NCI-H2196 (cell line): Measurements from ENCODE around the gene SLC25A33.
"Not testable (repeated sequence)": the region's sequence is repeated elsewhere in the genome, so short reads cannot be mapped to it uniquely, and the experiment has no call there.

Source experiments
- DNase-seq: peaks from one replicate; lab custom pipeline; 2025; ENCODE audit not compliant: unreplicated experiment; lab: John Stamatoyannopoulos, UW

Gene SLC25A33, protein sequence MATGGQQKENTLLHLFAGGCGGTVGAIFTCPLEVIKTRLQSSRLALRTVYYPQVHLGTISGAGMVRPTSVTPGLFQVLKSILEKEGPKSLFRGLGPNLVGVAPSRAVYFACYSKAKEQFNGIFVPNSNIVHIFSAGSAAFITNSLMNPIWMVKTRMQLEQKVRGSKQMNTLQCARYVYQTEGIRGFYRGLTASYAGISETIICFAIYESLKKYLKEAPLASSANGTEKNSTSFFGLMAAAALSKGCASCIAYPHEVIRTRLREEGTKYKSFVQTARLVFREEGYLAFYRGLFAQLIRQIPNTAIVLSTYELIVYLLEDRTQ

DNA sequence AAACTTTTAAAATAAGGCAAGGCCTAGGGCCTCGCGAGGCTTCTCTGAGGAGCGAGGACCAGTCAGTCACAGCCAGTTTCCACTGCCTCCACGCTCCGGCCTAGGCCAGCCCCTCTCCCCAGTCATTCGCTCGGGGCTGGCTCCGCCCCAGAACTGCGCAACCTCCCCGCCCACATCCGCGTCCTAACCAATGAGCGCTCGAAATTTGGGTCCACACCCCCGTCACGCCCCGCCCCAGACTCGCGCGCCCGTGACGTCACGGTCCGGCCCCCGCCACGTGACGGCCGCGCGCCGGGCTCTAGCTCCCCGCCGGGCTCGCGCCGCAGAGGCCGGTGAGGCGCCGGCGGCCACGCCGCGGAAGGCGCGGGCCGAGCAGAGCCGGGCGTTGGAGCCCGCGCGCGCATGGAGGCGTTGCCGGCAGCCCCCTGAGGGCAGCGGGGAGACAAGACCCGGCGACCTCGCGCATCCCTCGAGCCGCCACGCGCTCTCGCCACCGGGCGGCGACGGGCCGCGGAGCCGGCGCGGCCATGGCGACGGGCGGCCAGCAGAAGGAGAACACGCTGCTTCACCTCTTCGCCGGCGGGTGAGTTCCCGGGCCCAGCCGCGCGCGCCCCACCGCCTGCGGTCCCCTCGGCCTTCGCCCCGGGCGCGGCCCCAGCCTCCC lies at the start of gene SLC25A33:
SLC25A33 (plus strand) TSS at position 301 of the 664 bp plus-strand sequence; CDS start at position 528, 227 bp downstream.
- DNase-seq: peak; percentile 98

DNA sequence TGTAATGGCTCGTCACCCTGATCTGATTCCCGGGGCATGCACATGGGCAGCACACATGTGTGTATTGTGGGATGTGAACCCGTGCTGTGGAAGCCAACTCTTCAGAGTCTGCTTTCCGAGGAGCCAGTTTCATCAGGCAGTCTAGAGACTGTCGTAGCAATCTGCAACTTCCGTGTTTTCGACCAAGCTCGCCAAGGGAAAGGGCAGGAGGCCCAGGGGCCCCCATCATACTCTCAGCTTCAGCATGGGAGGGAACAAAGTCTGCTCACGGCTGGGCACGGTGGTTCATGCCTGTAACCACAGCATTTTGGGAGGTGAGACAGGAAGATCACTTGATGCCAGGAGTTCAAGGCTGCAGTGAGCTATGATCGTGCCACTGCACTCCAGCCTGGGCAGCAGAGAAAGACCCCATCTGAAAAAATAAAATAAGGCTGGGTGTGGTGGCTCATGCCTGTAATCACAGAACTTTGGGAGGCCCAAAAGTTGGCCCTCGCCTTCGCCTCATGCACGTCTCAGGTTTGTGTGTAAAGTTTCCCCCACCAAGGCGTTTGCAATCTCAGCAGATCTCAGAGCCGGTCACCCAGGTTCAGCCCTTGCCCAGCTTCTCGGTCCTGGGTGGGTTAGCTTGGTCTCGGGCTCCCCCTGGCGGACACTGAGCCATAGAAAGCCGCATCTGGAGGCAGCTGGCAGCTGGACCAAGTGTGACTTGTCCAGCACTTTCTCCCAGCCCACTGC lies 48.5 kb upstream of the SLC25A33 start:
- DNase-seq: peak; percentile 86

DNA sequence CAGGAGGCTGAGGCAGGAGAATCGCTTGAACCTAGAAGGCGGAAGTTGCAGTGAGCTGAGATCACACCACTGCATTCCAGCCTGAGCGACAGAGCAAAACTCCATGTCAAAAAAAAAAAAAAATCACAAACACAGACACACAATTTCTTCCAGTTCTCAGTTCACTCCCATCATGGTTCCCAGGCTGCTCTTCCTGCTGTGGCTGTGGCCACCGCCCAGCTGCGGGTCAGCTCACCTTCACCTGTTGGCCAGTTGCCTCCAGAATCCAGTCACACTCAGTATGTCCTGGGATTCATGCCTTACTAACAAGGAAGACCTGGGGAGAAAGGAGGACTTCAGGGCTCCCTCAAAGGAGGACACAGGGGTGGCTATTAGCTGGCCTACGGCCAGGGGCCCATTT lies 45.9 kb upstream of the SLC25A33 start:
- no peak for DNase-seq

DNA sequence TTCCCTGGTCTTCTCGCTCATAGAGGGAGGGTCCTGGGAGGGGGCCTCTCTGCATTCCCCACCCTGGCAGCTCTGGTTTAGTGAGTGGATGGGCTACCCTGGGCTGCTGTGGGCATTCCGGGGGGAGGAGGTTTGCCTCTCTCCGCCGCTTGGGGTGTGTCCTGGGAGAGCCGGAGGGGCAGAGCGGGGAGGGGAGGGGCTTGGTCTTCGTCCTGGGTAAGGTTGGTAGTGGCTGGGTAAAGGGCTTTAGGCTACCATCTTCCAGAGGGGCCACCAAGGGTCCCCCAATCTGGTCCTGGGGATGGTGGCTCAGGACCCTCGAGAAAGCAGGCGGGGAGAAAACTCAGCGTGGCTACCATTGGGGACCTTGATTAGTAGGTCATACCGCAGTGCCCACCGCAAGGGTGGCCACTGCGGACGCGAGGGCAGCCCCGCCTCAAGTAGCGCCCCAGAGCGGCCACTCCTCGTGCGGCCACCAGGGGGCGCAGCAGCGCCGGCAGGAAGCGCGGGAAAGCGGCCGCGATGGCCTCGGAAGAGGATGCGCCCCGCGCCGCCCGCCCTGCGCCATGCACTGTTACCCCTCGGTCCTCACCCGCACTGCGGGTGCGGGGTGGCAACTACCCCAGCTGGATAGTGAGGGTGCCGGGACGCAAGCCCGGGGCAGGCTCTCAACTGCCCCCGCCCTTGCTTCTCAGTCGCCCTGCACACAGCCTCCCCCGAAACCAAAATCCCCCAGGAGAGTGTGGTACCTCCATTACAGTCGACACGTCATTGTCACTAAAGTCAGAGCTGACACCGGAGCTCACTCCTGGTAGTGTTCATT lies 44.1 kb upstream of the SLC25A33 start:
- peak; percentile 79 for DNase-seq

DNA sequence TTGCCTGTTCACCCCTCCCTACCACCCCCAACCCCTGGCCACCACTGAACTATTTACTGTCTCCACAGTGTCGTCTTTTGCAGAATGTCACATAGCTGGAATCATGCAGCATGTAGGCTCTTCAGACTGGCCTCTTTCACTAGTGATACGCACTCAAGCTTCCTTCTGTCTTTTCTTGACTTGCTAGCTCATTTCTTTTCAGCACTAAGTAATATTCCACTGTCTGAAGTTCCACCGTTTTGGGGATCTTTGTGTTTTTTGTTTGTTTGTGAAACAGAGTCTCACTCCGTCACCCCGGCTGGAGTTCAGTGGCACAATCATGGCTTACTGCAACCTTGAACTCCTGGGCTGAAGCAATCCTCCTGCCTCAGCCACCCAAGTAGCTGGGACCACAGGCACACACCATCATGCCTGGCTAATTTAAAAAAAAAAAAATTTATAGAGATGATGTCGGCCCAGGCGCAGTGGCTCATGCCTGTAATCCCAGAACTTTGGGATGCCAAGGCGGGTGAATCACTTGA lies 43.4 kb upstream of the SLC25A33 start:
- DNase-seq: no peak

DNA sequence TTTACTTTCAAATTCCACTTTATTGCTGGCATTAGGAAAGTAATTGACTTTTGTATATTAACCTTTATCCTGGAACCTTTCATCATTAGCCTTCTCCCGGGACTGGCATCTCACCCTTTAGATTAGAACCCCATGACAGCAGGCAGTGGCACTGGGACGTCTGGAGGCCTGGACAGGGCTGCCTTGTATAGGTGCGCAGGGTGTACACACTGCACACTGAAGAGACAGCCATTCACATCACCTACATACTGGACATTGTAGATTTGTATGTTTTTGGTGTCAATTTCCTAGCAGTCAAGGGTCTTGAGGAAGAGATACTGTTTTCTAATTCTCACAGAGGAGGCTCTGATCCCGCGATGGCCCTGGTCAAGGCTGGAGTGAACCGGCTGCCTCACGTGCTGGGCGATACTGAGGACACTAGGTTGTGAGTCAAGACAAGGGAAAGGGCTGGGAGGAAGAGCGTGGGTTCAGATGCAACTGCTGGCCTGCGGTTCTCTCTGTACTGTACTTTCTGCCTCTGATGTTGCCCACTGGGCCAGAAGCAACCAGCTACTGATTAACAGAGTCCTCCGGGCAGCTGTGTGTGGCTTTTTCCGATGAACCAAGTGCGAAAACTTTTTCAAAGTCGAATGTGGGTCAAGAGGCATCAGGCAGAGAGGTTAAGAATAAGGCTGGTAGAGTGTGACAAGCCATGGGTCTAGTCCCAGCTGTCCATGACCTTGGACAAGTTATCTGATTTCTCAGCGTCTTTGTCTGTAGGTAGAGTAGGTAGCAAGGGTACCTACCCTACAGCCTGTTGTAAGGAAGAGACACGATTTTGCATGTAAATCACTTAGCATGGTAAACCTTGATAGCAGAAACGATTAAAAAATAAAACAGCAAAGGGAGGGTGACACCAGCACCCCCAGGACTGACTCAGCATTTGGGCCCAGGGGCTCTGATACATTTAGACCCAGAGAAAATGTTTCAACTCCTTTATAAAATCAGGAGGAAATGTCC lies 38.2 kb upstream of the SLC25A33 start:
- DNase-seq: no peak

DNA sequence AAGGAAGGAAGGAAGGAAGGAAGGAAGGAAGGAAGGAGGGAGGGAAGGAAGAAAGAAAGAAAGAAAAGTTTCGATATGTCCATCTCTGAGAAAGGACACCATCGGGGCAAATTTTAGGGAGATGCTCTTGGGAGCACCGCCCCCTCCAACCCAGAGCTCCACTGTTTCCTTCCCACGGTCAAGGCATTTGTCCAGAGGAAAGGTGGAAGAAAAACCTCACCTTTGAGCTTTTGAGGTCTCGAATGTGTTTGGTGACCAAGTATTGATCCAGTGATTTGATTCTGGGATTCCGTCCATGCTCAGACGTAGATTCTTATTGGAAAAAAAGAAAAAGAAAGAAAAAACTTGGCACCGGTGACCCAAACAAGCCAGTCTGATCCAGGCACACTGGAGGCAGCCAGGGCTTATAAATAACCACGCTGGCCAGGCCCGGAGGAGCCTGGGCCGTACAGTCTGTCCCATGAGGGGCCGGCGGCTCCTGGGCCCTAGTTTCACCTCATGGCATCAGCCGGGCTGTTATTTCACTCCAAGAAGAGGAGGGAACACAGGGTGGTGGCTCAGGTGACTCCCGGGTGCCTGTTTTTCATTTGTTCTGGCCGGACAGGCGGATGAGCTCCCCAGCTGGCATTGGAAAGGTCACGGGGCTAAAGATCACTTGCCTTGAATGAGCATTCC lies 36.1 kb upstream of the SLC25A33 start:
- DNase-seq: no peak

DNA sequence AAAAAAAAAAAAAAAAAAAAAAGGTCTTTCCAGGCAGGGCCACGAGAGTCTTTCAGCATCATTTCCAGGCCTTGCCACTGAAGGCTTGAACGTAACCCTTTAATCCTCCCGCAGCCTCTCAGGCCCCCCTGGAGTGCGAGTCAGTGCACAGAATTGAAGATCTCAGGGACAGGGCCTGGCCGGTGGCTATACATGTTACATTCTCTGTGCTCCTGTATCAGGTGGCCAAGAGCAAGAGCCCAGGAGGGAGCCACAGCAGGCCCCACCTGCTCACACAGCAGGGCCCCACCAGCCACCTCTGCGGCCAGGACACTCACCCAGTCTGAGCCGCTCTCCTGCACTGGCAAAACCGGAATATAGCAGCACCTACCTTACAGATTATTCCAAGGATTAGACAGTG lies 34.1 kb upstream of the SLC25A33 start:
- no peak for DNase-seq

DNA sequence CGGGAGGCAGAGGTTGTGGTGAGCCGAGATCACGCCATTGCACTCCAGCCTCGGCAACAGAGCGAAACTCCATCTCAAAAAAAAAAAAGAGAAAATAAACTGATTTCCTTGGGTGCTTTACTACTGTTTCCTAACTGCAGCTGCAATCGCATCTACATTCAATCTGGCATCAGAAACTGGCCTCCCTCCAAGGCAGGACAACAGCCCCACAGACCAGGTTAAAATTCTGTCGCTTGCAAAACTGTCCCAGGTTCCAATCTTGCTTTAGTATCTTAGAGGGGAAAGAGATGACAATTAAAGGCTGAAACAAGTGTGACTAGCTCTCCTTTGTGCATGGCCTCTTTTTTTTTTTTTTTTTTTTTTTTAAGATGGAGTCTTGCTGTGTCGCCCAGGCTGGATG lies 32.4 kb upstream of the SLC25A33 start:
- no peak for DNase-seq

DNA sequence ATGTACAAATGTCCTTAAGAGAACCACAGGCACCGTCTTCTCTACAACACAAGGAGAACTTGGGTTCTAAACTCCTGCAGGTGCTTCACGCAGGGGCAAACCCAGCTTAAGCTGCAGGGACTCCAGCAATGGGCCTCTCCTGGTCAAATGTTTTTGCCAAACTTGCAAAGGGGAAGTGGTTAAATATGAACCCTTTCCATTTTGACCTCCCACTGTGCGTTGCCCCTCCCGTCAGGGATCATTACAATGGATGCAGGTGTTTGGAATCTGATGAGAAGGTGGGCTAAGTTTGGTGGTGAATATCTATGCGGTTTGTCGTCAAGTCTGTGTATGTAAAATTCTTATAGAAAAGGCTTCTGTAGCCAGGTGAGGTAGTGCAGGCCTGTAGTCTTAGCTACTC lies 29.1 kb upstream of the SLC25A33 start:
- no peak for DNase-seq

DNA sequence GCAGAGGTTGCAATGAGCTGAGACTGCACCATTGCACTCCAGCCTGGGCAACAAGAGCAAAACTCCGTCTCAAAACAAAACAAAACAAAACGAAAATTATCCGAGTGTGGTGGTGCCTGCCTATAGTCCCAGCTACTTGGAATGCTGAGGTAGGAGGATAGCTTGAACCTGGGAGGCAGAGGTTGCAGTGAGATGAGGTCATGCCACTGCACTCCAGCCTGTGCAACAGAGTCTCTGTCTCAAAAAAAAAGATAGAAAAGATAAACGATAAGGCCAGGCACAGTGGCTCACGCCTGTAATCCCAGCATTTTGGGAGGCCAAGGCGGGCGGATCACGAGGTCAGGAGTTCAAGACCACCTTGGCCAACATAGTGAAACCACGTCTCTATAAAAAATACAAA lies 23.7 kb upstream of the SLC25A33 start:
- not testable (repeated sequence) for DNase-seq

DNA sequence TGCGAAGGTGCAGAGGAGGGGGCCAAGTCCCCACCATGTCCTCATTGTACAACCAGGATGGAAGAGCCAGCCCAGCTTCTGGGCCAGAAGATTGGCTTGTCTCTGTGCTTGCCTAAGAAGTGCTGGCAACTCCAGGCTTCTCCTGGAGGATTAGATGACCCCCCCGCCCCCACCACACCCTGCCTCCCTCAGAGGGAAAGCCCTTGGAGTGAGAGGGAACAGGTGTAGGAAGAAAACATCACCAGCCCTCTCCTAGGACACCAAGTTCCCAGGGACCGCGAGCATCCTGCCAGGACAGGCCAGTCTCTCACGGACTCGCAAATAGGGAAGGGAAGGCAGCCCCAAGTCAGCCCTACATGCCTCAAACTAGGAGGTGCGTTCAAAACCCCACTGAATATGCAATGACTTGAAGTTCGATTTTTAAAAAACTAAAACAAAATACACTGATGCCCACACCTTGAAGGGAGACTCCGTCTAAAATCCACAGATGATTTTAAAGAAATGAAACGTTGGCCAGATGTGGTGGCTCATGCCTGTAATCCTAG lies 20.7 kb upstream of the SLC25A33 start:
- DNase-seq: no peak

DNA sequence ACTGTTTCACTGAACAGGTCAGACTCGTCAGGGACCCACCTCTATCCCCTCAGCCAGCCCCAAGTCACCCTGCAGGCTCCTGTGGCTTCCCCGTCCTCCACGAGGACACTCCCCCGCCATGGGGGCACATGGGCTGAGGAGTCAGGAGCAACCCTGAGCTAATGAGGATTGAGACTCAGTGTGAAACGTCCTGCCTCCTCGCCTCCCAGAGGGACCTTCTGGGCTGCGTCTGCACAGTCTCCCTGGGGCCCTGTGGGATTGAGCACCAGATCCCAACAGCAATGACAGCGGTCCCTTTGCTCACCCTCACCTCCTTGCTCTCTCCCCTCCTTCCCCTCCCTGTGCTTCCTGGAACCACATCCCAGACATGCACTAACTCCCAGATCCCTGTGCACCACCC lies 18.9 kb upstream of the SLC25A33 start:
- no peak for DNase-seq

DNA sequence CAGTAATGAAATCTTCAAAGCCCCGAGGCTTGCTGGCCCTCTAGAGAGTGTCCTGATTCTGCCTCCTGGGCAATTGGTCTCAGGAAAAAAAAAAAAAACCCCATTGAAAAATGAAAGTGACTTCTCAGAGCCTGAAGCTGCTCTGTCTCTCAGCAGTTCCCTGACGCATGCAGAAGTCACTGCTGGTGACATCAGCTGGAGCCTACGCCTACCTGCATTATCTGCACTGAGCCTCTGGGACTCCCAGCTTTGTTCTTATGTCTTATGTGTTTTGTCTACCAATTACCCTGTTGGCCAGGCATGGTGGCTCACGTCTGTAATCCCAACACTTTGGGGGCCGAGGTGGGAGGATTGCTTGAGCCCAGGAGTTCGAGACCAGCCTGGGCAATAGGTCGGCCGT lies 10.1 kb upstream of the SLC25A33 start:
- DNase-seq: no peak

DNA sequence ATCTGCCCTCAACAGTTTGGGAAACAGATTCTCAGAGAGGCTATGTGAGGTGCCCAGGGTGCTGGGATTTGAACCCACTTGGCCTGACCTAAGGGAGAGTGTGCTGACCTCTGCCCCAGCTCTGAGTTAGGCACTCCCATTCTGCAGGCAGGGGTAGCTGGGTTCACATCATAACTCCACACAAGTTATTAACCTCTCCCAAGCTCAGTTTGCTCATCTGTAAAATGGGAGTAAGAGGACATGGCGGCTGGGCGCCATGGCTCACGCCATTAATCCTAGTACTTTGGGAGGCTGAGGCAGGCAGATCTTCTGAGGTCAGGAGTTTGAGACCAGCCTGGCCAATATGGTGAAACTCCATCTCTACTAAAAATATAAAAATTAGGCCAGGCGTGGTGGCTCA lies 8.9 kb upstream of the SLC25A33 start:
- no peak for DNase-seq

DNA sequence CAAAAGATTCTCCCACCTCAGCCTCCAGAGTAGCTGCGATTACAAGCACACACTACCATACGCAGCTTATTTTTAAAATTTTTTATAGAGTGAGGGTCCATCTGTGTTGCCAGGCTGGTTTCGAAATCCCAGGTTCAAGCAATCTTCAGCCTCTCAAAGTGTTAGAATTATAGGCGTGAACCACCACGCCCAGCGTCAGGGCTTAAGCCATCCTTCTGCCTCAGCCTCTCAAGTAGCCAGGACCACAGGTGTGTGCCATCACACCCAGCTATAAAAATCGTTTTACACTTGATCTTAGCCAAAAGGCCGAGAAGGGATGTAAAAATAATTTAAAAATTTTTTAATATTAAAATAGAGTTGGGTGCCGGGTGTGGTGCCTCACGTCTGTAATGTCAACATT lies 4.3 kb upstream of the SLC25A33 start:
- DNase-seq: no peak

DNA sequence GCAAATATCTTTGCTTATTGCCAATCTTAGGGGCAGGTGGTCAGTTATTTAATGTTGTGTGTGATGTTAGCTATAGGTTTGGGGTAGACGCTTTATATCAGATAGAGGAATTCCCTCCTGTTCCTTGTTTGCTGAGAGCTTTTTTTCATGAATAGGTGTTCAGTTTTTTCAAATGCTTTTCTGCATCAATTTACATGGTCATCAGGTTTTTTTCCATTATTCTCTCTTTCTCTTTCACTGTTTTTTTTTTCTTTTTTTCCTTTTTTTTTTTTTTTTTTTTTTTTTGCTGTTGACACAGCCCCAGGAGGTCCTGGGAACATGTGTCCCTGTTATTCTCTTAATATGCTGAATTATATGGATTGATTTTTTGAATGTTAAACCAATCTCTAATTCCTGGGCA lies 3.0 kb upstream of the SLC25A33 start:
- DNase-seq: no peak

DNA sequence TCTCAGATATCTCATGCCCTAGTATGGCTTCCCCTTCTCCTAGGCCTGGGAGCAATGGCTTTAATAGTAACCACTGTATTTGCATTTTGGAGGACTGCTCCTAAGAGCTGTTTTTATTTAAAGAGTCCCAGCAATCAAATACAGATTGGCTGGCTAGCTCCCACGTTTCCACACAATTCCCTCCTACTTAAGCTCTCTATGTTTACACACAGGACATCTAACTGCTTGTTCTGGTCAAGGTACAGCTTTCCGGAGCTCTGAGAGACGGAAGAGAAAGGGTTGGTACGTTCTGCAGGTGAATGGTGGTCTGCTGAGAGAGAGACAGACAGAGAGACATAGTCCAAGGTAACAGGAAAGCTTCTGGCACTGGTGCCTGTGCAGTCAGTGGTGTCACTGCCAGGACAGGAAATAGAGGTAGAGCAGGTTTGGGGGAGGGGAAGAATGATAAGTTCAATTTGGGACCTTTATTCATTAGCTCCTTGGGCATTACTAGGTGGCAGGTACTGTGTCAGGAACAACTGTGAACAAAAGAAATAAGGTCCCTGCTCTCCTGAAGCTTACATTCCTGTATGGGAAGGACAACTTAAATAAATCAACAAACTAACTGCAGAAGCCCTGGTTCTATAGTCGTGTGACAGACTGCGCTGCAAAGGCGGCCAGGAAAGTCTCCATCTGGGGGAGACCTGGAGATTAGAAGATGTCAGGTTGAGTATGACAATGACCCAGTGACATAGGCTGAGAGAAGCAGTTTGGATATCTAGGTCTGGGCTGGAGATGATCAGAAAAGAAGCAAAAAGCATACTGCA lies 1.2 kb upstream of the SLC25A33 start:
- DNase-seq: peak; percentile 50
